DMS 273 treated with DMSO at 0.1 percent for 48 hours (cell line): Measurements from ENCODE around the gene PLCG1.

Source experiments
- DNase-seq: peaks from one replicate; lab custom pipeline; 2025; lab: John Stamatoyannopoulos, UW

PLCG1 gene

GRCh38 chr20:41142245-41142644 is 4.9 kb downstream of the PLCG1 start:
- no peak for DNase-seq

- DNase-seq = no peak
These were observed 5.6 kb downstream of the PLCG1 start for GRCh38 chr20:41142919-41143318.

GRCh38 chr20:41143354-41143753 is 6.0 kb downstream of the PLCG1 start:
- no peak for DNase-seq

GRCh38 chr20:41145317-41145716 is 8.0 kb downstream of the PLCG1 start:
- DNase-seq = no peak

- DNase-seq = no peak
These were observed 8.7 kb downstream of the PLCG1 start for GRCh38 chr20:41145821-41146620.

- no peak for DNase-seq
These were observed 10.4 kb downstream of the PLCG1 start for GRCh38 chr20:41147767-41148191.

GRCh38 chr20:41148942-41149341 is 11.6 kb downstream of the PLCG1 start:
- no peak for DNase-seq

GRCh38 chr20:41150664-41151063 is 13.3 kb downstream of the PLCG1 start:
- DNase-seq = peak; percentile 47

GRCh38 chr20:41151134-41151869 is 14.0 kb downstream of the PLCG1 start:
- no peak for DNase-seq

- DNase-seq = no peak
These were observed 14.9 kb downstream of the PLCG1 start for GRCh38 chr20:41152108-41152757.

- DNase-seq = no peak
These were observed 17.3 kb downstream of the PLCG1 start for GRCh38 chr20:41154436-41155176.

- DNase-seq = no peak
These were observed 17.9 kb downstream of the PLCG1 start for GRCh38 chr20:41155261-41155660.

GRCh38 chr20:41158082-41158625 is 20.8 kb downstream of the PLCG1 start:
- no peak for DNase-seq

- no peak for DNase-seq
These were observed 22.2 kb downstream of the PLCG1 start for GRCh38 chr20:41159547-41159946.

GRCh38 chr20:41160686-41161085 is 23.3 kb downstream of the PLCG1 start:
- no peak for DNase-seq

GRCh38 chr20:41161886-41162285 is 24.5 kb downstream of the PLCG1 start:
- no peak for DNase-seq

GRCh38 chr20:41162396-41162795 is 25.1 kb downstream of the PLCG1 start:
- no peak for DNase-seq

- DNase-seq = no peak
These were observed 26.5 kb downstream of the PLCG1 start for GRCh38 chr20:41163821-41164220.

GRCh38 chr20:41165001-41165882 is 27.9 kb downstream of the PLCG1 start:
- no peak for DNase-seq

- DNase-seq = no peak
These were observed 29.1 kb downstream of the PLCG1 start for GRCh38 chr20:41166201-41167117.
